Measurements from ENCODE around the gene RARG. TPM values are rescaled to one million over a fixed set of nuclear protein-coding genes. Genes with fewer than 3 reads are reported as not detected.

Gene RARG
- total RNA-seq, 1 experiment from 2014 or later = 14.0 TPM

DNA sequence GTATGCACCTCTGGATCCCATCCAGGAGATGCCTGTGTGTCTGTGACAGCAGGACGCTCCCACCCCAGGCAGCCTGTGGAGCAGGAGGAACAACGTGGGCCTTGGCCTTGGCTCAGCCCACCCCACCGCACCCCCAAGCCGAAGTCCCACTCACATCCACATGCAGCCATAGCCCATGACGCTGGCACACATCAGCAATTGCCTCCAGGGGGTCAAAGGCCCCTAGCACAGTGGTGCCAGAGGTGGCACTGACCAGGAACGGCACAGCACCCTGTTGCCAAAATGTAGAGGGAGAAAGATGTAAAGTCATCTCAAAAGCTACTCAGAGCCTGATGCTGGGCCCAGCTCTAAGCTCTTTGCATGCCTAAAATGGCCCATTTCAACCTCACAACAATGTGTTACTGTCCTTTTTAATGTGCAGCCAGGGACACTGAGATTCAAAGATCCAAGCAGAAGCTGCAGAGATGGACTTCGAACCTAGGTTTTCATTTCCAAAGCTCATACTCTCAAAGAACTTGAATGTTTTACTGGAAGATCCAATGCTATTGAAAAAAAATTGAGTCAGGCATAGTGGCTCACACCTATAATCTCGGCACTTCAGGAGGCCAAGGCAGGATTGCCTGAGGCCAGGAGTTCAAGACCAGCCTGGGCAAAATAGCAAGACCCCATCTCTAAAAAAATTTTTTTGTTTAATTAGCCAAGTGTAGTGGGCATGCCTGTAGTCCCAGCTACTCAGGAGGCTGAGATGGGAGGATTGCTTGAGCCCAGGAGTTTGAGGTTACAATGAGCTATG is 70.7 kb downstream of the RARG start:
- no TSS peak for BruUV-seq (replicated peaks)
- ChIA-PET CTCF (interaction anchor here (1.2 kb wide), 1 partner anchor 95 kb away, joined by 3 read pairs; no protein-coding TSS in a partner anchor), POLR2A (ENCODE audit: low non-redundant PET) (no interaction called here)
- no peak for DNase-seq (ENCODE audit: low spot score)
- H3K4me1 ChIP-seq (ENCODE audit: insufficient read depth, low read length, poor library complexity, severe bottlenecking) = peaks cover 3% of the 10 kb centered on the region
- no peak overlapping the region for H3K4me3 ChIP-seq (ENCODE audit: low read depth, low read length, poor library complexity, severe bottlenecking)
- TF ChIP-seq EZH2 (IDR thresholded peaks at IDR 0.05; ENCODE audit: borderline replicate concordance, low read depth, low read length, poor library complexity, severe bottlenecking) = no peak
- TF ChIP-seq, protein P1, sequence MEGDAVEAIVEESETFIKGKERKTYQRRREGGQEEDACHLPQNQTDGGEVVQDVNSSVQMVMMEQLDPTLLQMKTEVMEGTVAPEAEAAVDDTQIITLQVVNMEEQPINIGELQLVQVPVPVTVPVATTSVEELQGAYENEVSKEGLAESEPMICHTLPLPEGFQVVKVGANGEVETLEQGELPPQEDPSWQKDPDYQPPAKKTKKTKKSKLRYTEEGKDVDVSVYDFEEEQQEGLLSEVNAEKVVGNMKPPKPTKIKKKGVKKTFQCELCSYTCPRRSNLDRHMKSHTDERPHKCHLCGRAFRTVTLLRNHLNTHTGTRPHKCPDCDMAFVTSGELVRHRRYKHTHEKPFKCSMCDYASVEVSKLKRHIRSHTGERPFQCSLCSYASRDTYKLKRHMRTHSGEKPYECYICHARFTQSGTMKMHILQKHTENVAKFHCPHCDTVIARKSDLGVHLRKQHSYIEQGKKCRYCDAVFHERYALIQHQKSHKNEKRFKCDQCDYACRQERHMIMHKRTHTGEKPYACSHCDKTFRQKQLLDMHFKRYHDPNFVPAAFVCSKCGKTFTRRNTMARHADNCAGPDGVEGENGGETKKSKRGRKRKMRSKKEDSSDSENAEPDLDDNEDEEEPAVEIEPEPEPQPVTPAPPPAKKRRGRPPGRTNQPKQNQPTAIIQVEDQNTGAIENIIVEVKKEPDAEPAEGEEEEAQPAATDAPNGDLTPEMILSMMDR (conservative IDR thresholded peaks at IDR 0.05; ENCODE audit: low read depth, low read length) = no peak
- no peaks in the 10 kb centered on the region for H3K9me3 ChIP-seq (ENCODE audit: low read depth, low read length, poor library complexity, severe bottlenecking)
- H3K27ac ChIP-seq (ENCODE audit: low read depth, low read length, poor library complexity, severe bottlenecking) = no peak overlapping the region
- no peaks in the 10 kb centered on the region for H3K27me3 ChIP-seq (replicated peaks; ENCODE audit: insufficient read depth, low read depth, low read length, poor library complexity)
- no peaks in the 10 kb centered on the region for H3K36me3 ChIP-seq (ENCODE audit: insufficient read depth, low read length, poor library complexity, severe bottlenecking)
- intact Hi-C loops (cut with micrococcal nuclease; ENCODE audit: unreplicated experiment) = no loop called here

DNA sequence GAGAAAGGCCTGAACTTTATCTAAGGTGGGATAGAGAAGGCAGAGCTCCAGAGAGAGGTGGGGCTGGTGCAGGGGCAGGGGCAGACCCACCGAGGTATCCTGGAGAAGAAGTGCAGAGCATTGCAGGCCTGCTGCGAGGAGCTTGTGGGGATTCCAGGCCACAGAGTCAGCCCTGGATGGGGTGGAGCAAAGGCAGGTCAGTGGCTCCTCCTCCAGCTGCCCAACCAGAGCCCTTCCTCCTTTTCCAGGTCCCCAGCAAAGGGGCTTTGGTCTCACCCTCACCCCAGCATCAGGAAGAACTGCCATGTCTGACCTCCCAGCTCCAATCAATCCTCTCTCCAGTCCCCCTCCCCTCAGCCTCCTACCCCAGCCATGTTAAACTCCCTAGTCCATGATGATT is 71.3 kb downstream of the RARG start:
- no peak overlapping the region for H3K27ac ChIP-seq (ENCODE audit: low read depth, low read length, poor library complexity, severe bottlenecking)
- peaks cover 3% of the 10 kb centered on the region for H3K4me1 ChIP-seq (ENCODE audit: insufficient read depth, low read length, poor library complexity, severe bottlenecking)
- H3K27me3 ChIP-seq (replicated peaks; ENCODE audit: insufficient read depth, low read depth, low read length, poor library complexity) = no peaks in the 10 kb centered on the region
- H3K9me3 ChIP-seq (ENCODE audit: low read depth, low read length, poor library complexity, severe bottlenecking) = no peaks in the 10 kb centered on the region
- no peaks in the 10 kb centered on the region for H3K36me3 ChIP-seq (ENCODE audit: insufficient read depth, low read length, poor library complexity, severe bottlenecking)
- ChIA-PET POLR2A (ENCODE audit: low non-redundant PET) (no interaction called here), CTCF (interaction anchor here (1.2 to 2.3 kb wide), 3 partner anchors 37 to 160 kb away, joined by 3 to 11 read pairs (median 10); partner anchors contain the start of gene AAAS)
- no peak for DNase-seq (ENCODE audit: low spot score)
- no peak overlapping the region for H3K4me3 ChIP-seq (ENCODE audit: low read depth, low read length, poor library complexity, severe bottlenecking)
- intact Hi-C loops (cut with micrococcal nuclease; ENCODE audit: unreplicated experiment) = no loop called here
- BruUV-seq (replicated peaks) = no TSS peak
- no peak for TF ChIP-seq EZH2 (IDR thresholded peaks at IDR 0.05; ENCODE audit: borderline replicate concordance, low read depth, low read length, poor library complexity, severe bottlenecking)
- TF ChIP-seq, protein P1 (conservative IDR thresholded peaks at IDR 0.05; ENCODE audit: low read depth, low read length) = no peak

Other genes starting within 250 kb of the RARG start
- 393 and 400 TPM in 2 replicates for gene EIF4B, start 225.8 kb downstream of the RARG start, total RNA-seq (2021)
- gene TNS2, start 182.1 kb downstream of the RARG start, total RNA-seq (2021) = 3.4 and 6.1 TPM in 2 replicates
- gene SPRYD3, start 152.8 kb downstream of the RARG start, total RNA-seq (2021) = 17.0 and 19.3 TPM in 2 replicates
- 6.6 and 7.3 TPM in 2 replicates for gene IGFBP6, start 134.5 kb downstream of the RARG start, total RNA-seq (2021)
- not detected in 2 replicates for gene SOAT2, start 128.7 kb downstream of the RARG start, total RNA-seq (2021)
- gene ZNF740, start 51.5 kb downstream of the RARG start, total RNA-seq (2021) = 48.6 and 50.3 TPM in 2 replicates
- 32.3 and 37.5 TPM in 2 replicates for gene CSAD, start 51.3 kb downstream of the RARG start, total RNA-seq (2021)
- 0.43 TPM in 1 of 2 replicates, not detected in the other for gene ITGB7, start 25.0 kb downstream of the RARG start, total RNA-seq (2021)
- 99.1 and 105 TPM in 2 replicates for gene ESPL1, start 36.1 kb upstream of the RARG start, total RNA-seq (2021)
- 268 and 288 TPM in 2 replicates for gene PFDN5, start 63.3 kb upstream of the RARG start, total RNA-seq (2021)
- gene MYG1, start 67.5 kb upstream of the RARG start, total RNA-seq (2021) = 102 and 111 TPM in 2 replicates
- gene AAAS, start 89.4 kb upstream of the RARG start, total RNA-seq (2021) = 94.2 and 104 TPM in 2 replicates
- not detected in 2 replicates for gene SP7, start 104.1 kb upstream of the RARG start, total RNA-seq (2021)
- gene SP1, start 148.0 kb upstream of the RARG start, total RNA-seq (2021) = 78.4 and 80.9 TPM in 2 replicates
- not detected in 2 replicates for gene AMHR2, start 191.6 kb upstream of the RARG start, total RNA-seq (2021)
- 155 and 180 TPM in 2 replicates for gene PRR13, start 209.5 kb upstream of the RARG start, total RNA-seq (2021)
- gene PCBP2, start 219.9 kb upstream of the RARG start, total RNA-seq (2021) = 1,194 and 1,215 TPM in 2 replicates